H1 (cell line): ENCODE results near the gene FXYD5.

Experiments
- EP300 ChIP-seq, 2 experiments: IDR thresholded peaks; 1 replicate in 1 of 2; 2 replicates in 1 of 2; pipeline ENCODE4 v1.6.1; 2011 to 2012; ENCODE audit warnings: low read depth in 2 of 2, low read length in 2 of 2, mild to moderate bottlenecking in 2 of 2, borderline replicate concordance in 1 of 2, inconsistent platforms in 1 of 2, moderate library complexity in 1 of 2
- JUND ChIP-seq: IDR thresholded peaks from 2 replicates; pipeline ENCODE4 v1.6.1; 2011; ENCODE audit warnings: mild to moderate bottlenecking, improper control_type of control experiment, low read length
- MAX ChIP-seq: IDR thresholded peaks from 2 replicates; pipeline ENCODE4 v1.6.1; 2012; ENCODE audit warnings: inconsistent platforms

- TF ChIP-seq MAX (no peak), EP300 (IDR thresholded peaks at IDR 0.05; ENCODE audit: borderline replicate concordance in 1 of 2, low read depth in 2 of 2, low read length in 2 of 2) (no peak), JUND (no peak)
These were observed 9.7 kb upstream of the FXYD5 start for GRCh38 chr19:35144600-35145436.
